ENCODE measurements around the gene CSF2RB. TPM values are rescaled to one million over a fixed set of nuclear protein-coding genes. Genes with fewer than 3 reads are reported as not detected.

The CSF2RB gene
- total RNA-seq, 1 donor from 2014 or later = 30.1 TPM

- H3K4me3 ChIP-seq = no peak overlapping the region
- no peaks in the 10 kb centered on the region for H3K9me3 ChIP-seq
- intact Hi-C loops (cut with DNase I) = no loop called here
- TF ChIP-seq, protein P1, sequence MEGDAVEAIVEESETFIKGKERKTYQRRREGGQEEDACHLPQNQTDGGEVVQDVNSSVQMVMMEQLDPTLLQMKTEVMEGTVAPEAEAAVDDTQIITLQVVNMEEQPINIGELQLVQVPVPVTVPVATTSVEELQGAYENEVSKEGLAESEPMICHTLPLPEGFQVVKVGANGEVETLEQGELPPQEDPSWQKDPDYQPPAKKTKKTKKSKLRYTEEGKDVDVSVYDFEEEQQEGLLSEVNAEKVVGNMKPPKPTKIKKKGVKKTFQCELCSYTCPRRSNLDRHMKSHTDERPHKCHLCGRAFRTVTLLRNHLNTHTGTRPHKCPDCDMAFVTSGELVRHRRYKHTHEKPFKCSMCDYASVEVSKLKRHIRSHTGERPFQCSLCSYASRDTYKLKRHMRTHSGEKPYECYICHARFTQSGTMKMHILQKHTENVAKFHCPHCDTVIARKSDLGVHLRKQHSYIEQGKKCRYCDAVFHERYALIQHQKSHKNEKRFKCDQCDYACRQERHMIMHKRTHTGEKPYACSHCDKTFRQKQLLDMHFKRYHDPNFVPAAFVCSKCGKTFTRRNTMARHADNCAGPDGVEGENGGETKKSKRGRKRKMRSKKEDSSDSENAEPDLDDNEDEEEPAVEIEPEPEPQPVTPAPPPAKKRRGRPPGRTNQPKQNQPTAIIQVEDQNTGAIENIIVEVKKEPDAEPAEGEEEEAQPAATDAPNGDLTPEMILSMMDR (IDR thresholded peaks at IDR 0.05) = no peak
- peaks cover 40% of the 10 kb centered on the region for H3K36me3 ChIP-seq
- no peak for DNase-seq
- no peak overlapping the region for H3K27ac ChIP-seq
- ATAC-seq = no peak
- peaks cover 6% of the 10 kb centered on the region for H3K27me3 ChIP-seq (ENCODE audit: low read depth)
- peaks cover 9% of the 10 kb centered on the region for H3K4me1 ChIP-seq
These were observed 12.9 kb downstream of the CSF2RB start for GRCh38 chr22:36926309-36926708.

DNA sequence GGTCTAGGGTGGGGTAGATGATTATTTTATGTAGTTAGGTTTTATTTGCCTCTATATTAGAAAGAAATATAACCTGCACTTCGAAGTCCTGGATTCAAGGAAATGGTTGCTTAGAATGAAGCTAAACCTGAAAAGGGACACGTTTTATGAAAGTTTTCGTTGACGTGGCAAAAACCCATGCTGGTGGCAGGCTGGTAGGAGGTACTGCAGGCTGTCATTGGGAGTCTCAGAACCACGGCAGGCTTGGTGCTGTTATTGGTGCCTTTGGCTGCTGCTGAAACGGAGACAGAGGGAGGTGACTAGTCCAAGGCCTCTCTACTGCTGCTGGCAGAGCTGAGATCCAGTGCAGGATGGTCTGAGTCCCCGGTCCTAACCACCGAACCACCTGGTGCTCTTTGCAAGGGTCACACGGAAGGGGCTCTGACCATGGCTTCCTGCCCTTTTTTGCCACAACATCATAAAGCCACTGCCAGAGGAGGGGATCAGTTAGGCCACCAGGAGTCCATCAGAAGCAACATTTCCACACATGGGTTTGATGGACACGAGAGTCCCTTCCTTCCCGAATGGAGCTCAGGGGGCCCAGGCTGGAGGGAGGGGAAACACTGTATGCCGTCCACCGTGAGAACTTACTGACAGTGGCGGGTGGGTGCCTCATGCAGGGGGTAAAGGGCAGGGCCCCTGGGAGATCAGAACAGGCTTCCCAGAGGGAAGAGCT is 13.4 kb downstream of the CSF2RB start:
- ATAC-seq (no peak), DNase-seq (no peak)
- TF ChIP-seq, protein P1 (IDR thresholded peaks at IDR 0.05) = no peak
- Histone ChIP-seq H3K36me3 (peaks cover 40% of the 10 kb centered on the region), H3K27me3 (ENCODE audit: low read depth) (peaks cover 6% of the 10 kb centered on the region), H3K27ac (no peak overlapping the region), H3K4me1 (peaks cover 5% of the 10 kb centered on the region), H3K9me3 (no peaks in the 10 kb centered on the region), H3K4me3 (no peak overlapping the region)
- intact Hi-C loops (cut with DNase I) = no loop called here

- DNase-seq = no peak
- H3K27ac ChIP-seq = no peak overlapping the region
- intact Hi-C loops (cut with DNase I) = no loop called here
- TF ChIP-seq, protein P1 (IDR thresholded peaks at IDR 0.05) = no peak
- H3K9me3 ChIP-seq = no peaks in the 10 kb centered on the region
- peaks cover 40% of the 10 kb centered on the region for H3K36me3 ChIP-seq
- no peak overlapping the region for H3K4me3 ChIP-seq
- ATAC-seq = no peak
- peaks cover 6% of the 10 kb centered on the region for H3K27me3 ChIP-seq (ENCODE audit: low read depth)
- no peaks in the 10 kb centered on the region for H3K4me1 ChIP-seq
These were observed 14.2 kb downstream of the CSF2RB start for GRCh38 chr22:36927671-36928070.

GRCh38 chr22:36928196-36928595 is 14.8 kb downstream of the CSF2RB start:
- ATAC-seq (no peak), DNase-seq (no peak)
- Histone ChIP-seq H3K27ac (no peak overlapping the region), H3K9me3 (no peaks in the 10 kb centered on the region), H3K36me3 (peaks cover 40% of the 10 kb centered on the region), H3K4me3 (no peak overlapping the region), H3K27me3 (ENCODE audit: low read depth) (peaks cover 3% of the 10 kb centered on the region), H3K4me1 (no peaks in the 10 kb centered on the region)
- TF ChIP-seq, protein P1 (IDR thresholded peaks at IDR 0.05) = no peak
- intact Hi-C loops (cut with DNase I) = no loop called here

- Histone ChIP-seq H3K4me3 (no peak overlapping the region), H3K36me3 (peaks cover 32% of the 10 kb centered on the region), H3K9me3 (no peaks in the 10 kb centered on the region), H3K4me1 (no peaks in the 10 kb centered on the region), H3K27ac (no peak overlapping the region), H3K27me3 (ENCODE audit: low read depth) (no peaks in the 10 kb centered on the region)
- TF ChIP-seq, protein P1 (IDR thresholded peaks at IDR 0.05) = no peak
- DNase-seq (no peak), ATAC-seq (no peak)
- intact Hi-C loops (cut with DNase I) = no loop called here
These were observed 15.5 kb downstream of the CSF2RB start for GRCh38 chr22:36928786-36929535.

Data from lower lobe of right lung (tissue), 2 donors.